ENCODE data around the gene ARHGAP42.

The ARHGAP42 gene

GRCh38 chr11:100682247-100682969, 4.7 kb upstream of the ARHGAP42 start:
- no peak for DNase-seq (ENCODE audit: low read depth in 2 of 2)

GRCh38 chr11:100683126-100683525, 4.0 kb upstream of the ARHGAP42 start:
- DNase-seq (ENCODE audit: low read depth in 2 of 2): no peak

- DNase-seq (ENCODE audit: low read depth in 2 of 2): no peak
Measured at GRCh38 chr11:100684101-100685065, 2.7 kb upstream of the ARHGAP42 start.

- no peak for DNase-seq (ENCODE audit: low read depth in 2 of 2)
Measured at GRCh38 chr11:100686476-100687053, 523 bp upstream of the ARHGAP42 start.

GRCh38 chr11:100687630-100688395, 725 bp downstream of the ARHGAP42 start:
- no peak for DNase-seq (ENCODE audit: low read depth in 2 of 2)

GRCh38 chr11:100689141-100689540, 2.1 kb downstream of the ARHGAP42 start:
- no peak for DNase-seq (ENCODE audit: low read depth in 2 of 2)

GRCh38 chr11:100691896-100692653, 5.0 kb downstream of the ARHGAP42 start:
- no peak for DNase-seq (ENCODE audit: low read depth in 2 of 2)

GRCh38 chr11:100695911-100696310, 8.8 kb downstream of the ARHGAP42 start:
- DNase-seq (ENCODE audit: low read depth in 2 of 2): no peak

GRCh38 chr11:100703139-100703538, 16.1 kb downstream of the ARHGAP42 start:
- DNase-seq (ENCODE audit: low read depth in 2 of 2): no peak

GRCh38 chr11:100703801-100704575, 16.9 kb downstream of the ARHGAP42 start:
- no peak for DNase-seq (ENCODE audit: low read depth in 2 of 2)

- no peak for DNase-seq (ENCODE audit: low read depth in 2 of 2)
Measured at GRCh38 chr11:100705447-100705846, 18.4 kb downstream of the ARHGAP42 start.

- DNase-seq (ENCODE audit: low read depth in 2 of 2): no peak
Measured at GRCh38 chr11:100706179-100706578, 19.1 kb downstream of the ARHGAP42 start.

- no peak for DNase-seq (ENCODE audit: low read depth in 2 of 2)
Measured at GRCh38 chr11:100709233-100709957, 22.3 kb downstream of the ARHGAP42 start.

- no peak for DNase-seq (ENCODE audit: low read depth in 2 of 2)
Measured at GRCh38 chr11:100711984-100712383, 24.9 kb downstream of the ARHGAP42 start.

- no peak for DNase-seq (ENCODE audit: low read depth in 2 of 2)
Measured at GRCh38 chr11:100712583-100712982, 25.5 kb downstream of the ARHGAP42 start.

- DNase-seq (ENCODE audit: low read depth in 2 of 2): no peak
Measured at GRCh38 chr11:100715165-100715761, 28.2 kb downstream of the ARHGAP42 start.

GRCh38 chr11:100716838-100717237, 29.8 kb downstream of the ARHGAP42 start:
- DNase-seq (ENCODE audit: low read depth in 2 of 2): no peak

- DNase-seq (ENCODE audit: low read depth in 2 of 2): no peak
Measured at GRCh38 chr11:100719362-100719761, 32.3 kb downstream of the ARHGAP42 start.

GRCh38 chr11:100719809-100720221, 32.7 kb downstream of the ARHGAP42 start:
- DNase-seq (ENCODE audit: low read depth in 2 of 2): no peak
